ENCODE results near the gene YWHAH.

DNA sequence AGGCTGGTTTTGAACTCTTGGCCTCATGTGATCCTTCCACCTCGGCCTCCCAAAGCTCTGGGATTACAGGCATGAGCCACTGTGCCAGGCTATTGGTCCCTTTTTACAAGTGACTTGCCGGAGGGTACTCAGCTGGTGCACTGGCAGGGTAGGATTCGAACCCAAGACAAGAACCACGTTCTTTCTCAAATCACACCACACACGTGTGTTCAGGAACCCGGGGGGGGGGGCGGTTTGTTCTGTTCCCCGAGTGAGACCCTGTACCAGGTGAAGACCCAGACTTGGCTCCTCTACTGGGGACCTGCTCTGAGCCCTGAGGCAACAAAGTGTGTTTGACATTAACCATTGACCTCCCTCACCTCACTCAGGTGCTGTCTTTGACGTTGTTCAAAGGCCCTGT is 3.8 kb upstream of the YWHAH start:
- TF ChIP-seq, protein P1, sequence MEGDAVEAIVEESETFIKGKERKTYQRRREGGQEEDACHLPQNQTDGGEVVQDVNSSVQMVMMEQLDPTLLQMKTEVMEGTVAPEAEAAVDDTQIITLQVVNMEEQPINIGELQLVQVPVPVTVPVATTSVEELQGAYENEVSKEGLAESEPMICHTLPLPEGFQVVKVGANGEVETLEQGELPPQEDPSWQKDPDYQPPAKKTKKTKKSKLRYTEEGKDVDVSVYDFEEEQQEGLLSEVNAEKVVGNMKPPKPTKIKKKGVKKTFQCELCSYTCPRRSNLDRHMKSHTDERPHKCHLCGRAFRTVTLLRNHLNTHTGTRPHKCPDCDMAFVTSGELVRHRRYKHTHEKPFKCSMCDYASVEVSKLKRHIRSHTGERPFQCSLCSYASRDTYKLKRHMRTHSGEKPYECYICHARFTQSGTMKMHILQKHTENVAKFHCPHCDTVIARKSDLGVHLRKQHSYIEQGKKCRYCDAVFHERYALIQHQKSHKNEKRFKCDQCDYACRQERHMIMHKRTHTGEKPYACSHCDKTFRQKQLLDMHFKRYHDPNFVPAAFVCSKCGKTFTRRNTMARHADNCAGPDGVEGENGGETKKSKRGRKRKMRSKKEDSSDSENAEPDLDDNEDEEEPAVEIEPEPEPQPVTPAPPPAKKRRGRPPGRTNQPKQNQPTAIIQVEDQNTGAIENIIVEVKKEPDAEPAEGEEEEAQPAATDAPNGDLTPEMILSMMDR (IDR thresholded peaks at IDR 0.05; ENCODE audit: borderline replicate concordance, extremely low read depth, low read length, poor library complexity, severe bottlenecking) = no peak
- no peak for TF ChIP-seq EZH2 (IDR thresholded peaks at IDR 0.05; ENCODE audit: borderline replicate concordance, low read depth, low read length, severe bottlenecking)

Data from DND-41 (cell line).